Subcutaneous adipose tissue (tissue), 4 donors: ENCODE measurements around the gene LYAR. TPM values are rescaled to one million over a fixed set of nuclear protein-coding genes. Genes with fewer than 3 reads are reported as not detected.

Source experiments
- CTCF ChIP-seq: fragments of 450-650 bp; IDR thresholded peaks from one replicate; pipeline ENCODE4 v1.5.1; 2016; ENCODE audit warnings: low read depth, mild to moderate bottlenecking, control low read depth, antibody characterized with exemption, moderate library complexity
- total RNA-seq, 4 donors: library from RNA; depleted of rRNA; stranded (reverse); fragments of >200 nt; gene quantifications; one replicate each; pipeline ENCODE4 v1.1.0, GENCODE V29; 2016

Gene LYAR
- total RNA-seq, 4 donors from 2014 or later = 10.2 to 19.1 (median 13.5) TPM

GRCh38 chr4:4277531-4277930, 12.4 kb downstream of the LYAR start:
- no peak for TF ChIP-seq CTCF

GRCh38 chr4:4274226-4274625, 15.7 kb downstream of the LYAR start:
- TF ChIP-seq CTCF = no peak

GRCh38 chr4:4271912-4272311, 18.0 kb downstream of the LYAR start:
- TF ChIP-seq CTCF = no peak

DNA sequence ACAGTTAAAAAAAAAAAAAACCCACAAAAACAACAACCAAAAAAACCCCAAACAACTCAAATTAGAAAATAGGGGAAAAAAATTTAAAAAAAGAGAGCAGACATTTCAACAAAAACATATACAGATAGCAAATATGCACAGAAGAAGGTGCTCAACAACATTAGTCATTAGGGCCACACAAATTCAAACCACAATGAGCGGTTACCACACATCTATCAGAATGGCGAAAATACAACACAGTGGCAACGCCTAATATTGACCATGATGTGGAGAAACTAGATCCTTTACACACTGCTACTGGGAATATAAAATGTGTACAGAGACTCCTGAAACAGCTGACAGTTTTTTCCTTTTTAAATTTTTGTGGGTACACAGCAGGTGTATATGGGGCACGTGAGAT, 19.4 kb downstream of the LYAR start:
- TF ChIP-seq CTCF = no peak

DNA sequence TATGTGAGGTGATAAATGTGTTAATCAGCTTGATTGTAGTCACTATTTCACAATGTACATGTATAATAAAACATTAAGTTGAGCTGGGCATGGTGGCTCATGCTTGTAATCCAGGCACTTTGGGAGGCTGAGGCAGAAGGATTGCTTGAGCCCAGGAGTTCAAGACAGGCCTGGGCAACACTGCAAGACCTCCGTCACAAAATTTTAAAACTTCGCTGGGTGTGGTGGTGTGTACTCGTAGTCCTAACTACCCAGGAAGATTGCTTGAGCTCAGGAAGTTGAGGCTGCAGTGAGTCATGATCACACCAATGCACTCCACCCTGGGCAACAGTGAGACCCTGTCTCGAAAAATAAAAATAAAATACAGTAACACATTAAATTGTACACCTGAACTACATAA, 20.1 kb downstream of the LYAR start:
- TF ChIP-seq CTCF = no peak

DNA sequence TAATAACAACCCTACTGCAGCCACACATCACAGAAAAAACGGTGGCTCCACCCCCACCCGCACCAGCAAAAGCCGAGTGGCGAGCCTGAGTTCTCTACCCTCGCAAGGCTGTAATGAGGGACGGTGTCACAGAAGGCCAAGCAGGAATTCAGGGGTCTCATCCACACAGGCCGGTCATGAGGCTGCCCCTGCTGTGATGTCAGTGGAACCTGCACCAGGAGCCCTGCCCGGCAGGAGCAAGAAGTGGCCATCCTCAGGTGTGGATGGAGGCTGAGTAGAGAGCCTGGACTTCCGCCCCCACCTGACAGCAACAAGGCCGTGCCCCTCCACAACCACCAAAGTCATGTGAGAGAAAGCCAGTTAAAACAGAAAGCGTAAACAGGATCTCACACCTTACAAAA, 20.6 kb downstream of the LYAR start:
- TF ChIP-seq CTCF = no peak

DNA sequence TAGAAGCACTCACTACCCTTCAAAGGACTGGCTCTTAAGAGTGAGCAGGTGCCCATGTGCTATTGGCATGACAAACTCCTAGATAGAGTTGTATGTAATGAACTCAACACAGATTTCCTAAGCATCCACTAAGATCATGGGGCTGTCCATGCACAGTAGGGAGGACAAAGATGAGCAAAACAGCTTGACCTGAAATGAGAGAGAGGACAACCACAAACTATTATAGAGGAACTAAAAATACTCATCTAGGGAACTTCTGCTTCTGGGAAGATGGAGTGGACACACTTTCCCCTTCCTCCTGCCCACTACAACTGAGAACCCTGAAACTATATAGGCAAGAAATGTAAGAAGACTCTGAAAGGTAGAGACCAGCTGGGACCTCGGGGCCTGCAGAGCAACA, 21.2 kb downstream of the LYAR start:
- TF ChIP-seq CTCF = no peak
